Measurements from ENCODE around the gene PLEKHH1. TPM values are rescaled to one million over a fixed set of nuclear protein-coding genes. Genes with fewer than 3 reads are reported as not detected.

PLEKHH1 gene
- total RNA-seq, 1 donor from 2014 or later: 5.5 TPM

- intact Hi-C loops (cut with micrococcal nuclease): no loop called here
These were observed 27.8 kb upstream of the PLEKHH1 start for GRCh38 chr14:67505254-67505653.

GRCh38 chr14:67508956-67509355 is 24.1 kb upstream of the PLEKHH1 start:
- no peak for ATAC-seq
- intact Hi-C loops (cut with micrococcal nuclease): no loop called here
- no peak for DNase-seq

More at GRCh38 chr14:67505254-67505653, 27.8 kb upstream of the PLEKHH1 start:
- ATAC-seq: no peak
- DNase-seq: no peak

GRCh38 chr14:67510121-67510520 is 23.0 kb upstream of the PLEKHH1 start:
- intact Hi-C loops (cut with micrococcal nuclease): no loop called here
- no peak for DNase-seq
- ATAC-seq: no peak

- no peak for ATAC-seq
- DNase-seq: no peak
- intact Hi-C loops (cut with micrococcal nuclease): no loop called here
These were observed 22.3 kb upstream of the PLEKHH1 start for GRCh38 chr14:67510836-67511235.

GRCh38 chr14:67512463-67513310 is 20.4 kb upstream of the PLEKHH1 start:
- ATAC-seq (no peak), DNase-seq (no peak)
- intact Hi-C loops (cut with micrococcal nuclease): no loop called here

- no peak for DNase-seq
- intact Hi-C loops (cut with micrococcal nuclease): no loop called here
- no peak for ATAC-seq
These were observed 19.4 kb upstream of the PLEKHH1 start for GRCh38 chr14:67513631-67514108.

GRCh38 chr14:67514203-67514607 is 18.9 kb upstream of the PLEKHH1 start:
- no peak for DNase-seq

GRCh38 chr14:67514650-67515385 is 18.3 kb upstream of the PLEKHH1 start:
- ATAC-seq: peak; percentile 55
- DNase-seq: peak; percentile 52
- intact Hi-C loops (cut with micrococcal nuclease): no loop called here

More at GRCh38 chr14:67514203-67514607, 18.9 kb upstream of the PLEKHH1 start:
- ATAC-seq: peak; percentile 53
- intact Hi-C loops (cut with micrococcal nuclease): no loop called here

GRCh38 chr14:67515386-67516079 is 17.6 kb upstream of the PLEKHH1 start:
- intact Hi-C loops (cut with micrococcal nuclease): no loop called here
- DNase-seq (no peak), ATAC-seq (peak; percentile 29)

- intact Hi-C loops (cut with micrococcal nuclease): no loop called here
- ATAC-seq (no peak), DNase-seq (no peak)
These were observed 16.4 kb upstream of the PLEKHH1 start for GRCh38 chr14:67516676-67517075.

- DNase-seq: peak; percentile 69
- intact Hi-C loops (cut with micrococcal nuclease): no loop called here
These were observed 16.0 kb upstream of the PLEKHH1 start for GRCh38 chr14:67517083-67517482.

GRCh38 chr14:67519406-67519805 is 13.7 kb upstream of the PLEKHH1 start:
- intact Hi-C loops (cut with micrococcal nuclease): no loop called here
- DNase-seq (no peak), ATAC-seq (no peak)

More at GRCh38 chr14:67517083-67517482, 16.0 kb upstream of the PLEKHH1 start:
- ATAC-seq: peak; percentile 74

- intact Hi-C loops (cut with micrococcal nuclease): no loop called here
- no peak for DNase-seq
- ATAC-seq: no peak
These were observed 12.6 kb upstream of the PLEKHH1 start for GRCh38 chr14:67520482-67520881.

- peak; percentile 48 for ATAC-seq
- DNase-seq: no peak
- intact Hi-C loops (cut with micrococcal nuclease): no loop called here
These were observed 10.8 kb upstream of the PLEKHH1 start for GRCh38 chr14:67522270-67522669.

- intact Hi-C loops (cut with micrococcal nuclease): no loop called here
- DNase-seq (no peak), ATAC-seq (no peak)
These were observed 9.1 kb upstream of the PLEKHH1 start for GRCh38 chr14:67523764-67524633.

- intact Hi-C loops (cut with micrococcal nuclease): no loop called here
- DNase-seq: no peak
- no peak for ATAC-seq
These were observed 8.5 kb upstream of the PLEKHH1 start for GRCh38 chr14:67524634-67524963.

- intact Hi-C loops (cut with micrococcal nuclease): no loop called here
- ATAC-seq (no peak), DNase-seq (no peak)
These were observed 7.7 kb upstream of the PLEKHH1 start for GRCh38 chr14:67525389-67525788.

- DNase-seq (no peak), ATAC-seq (no peak)
- intact Hi-C loops (cut with micrococcal nuclease): no loop called here
These were observed 6.9 kb upstream of the PLEKHH1 start for GRCh38 chr14:67526181-67526580.

All from left ventricle myocardium superior (tissue), 1 donor.